ENCODE data around the gene ADH1A. TPM values are rescaled to one million over a fixed set of nuclear protein-coding genes. Genes with fewer than 3 reads are reported as not detected.

Gene ADH1A
- total RNA-seq, 1 experiment from 2014 or later: not detected

DNA sequence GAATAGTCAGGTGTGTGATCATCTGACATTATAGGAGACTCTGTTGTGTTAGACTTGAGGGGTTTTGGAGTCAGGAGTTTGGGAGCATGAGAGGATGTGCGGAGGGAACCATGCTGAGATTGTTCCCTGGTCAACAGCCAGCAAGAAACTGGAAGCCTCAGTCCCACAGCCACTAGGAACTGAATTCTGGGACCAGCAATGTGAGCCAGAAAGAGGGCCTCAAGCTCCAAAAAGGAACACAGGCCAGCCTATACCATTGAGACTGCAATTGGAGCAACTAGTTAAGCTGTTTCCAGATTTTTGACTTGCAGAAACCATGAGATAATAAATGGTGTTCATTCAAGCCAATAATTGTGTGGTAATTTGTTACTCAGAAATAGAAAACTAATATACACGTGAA, 39.1 kb upstream of the ADH1A start:
- Histone ChIP-seq H3K4me2 (ENCODE audit: insufficient read depth, insufficient read length, low read length) (no peak overlapping the region), H3K79me1 (ENCODE audit: insufficient read depth, low read depth, low read length, poor library complexity, severe bottlenecking) (no peaks in the 10 kb centered on the region), H3K4ac (ENCODE audit: low read depth, low read length) (no peak overlapping the region), H3T11ph (ENCODE audit: low read length) (no peak overlapping the region), H2AK5ac (ENCODE audit: insufficient read length, low read length) (no peak overlapping the region), H3K9me3 (ENCODE audit: control insufficient read depth, low read depth, low read length) (no peaks in the 10 kb centered on the region), H4K8ac (replicated peaks; ENCODE audit: insufficient read length, low read depth, low read length) (no peak overlapping the region), H2BK12ac (ENCODE audit: insufficient read length, low read depth, low read length) (no peak overlapping the region), H3K27ac (ENCODE audit: insufficient read length, low read depth, low read length) (no peak overlapping the region), H2BK5ac (ENCODE audit: insufficient read length, low read length) (no peak overlapping the region), H3K18ac (ENCODE audit: insufficient read length, low read depth, low read length) (no peak overlapping the region), H3K23me2 (ENCODE audit: insufficient read length, low read depth, low read length, poor library complexity, severe bottlenecking) (no peaks in the 10 kb centered on the region), H3K27me3 (ENCODE audit: insufficient read depth, low read length) (no peaks in the 10 kb centered on the region), H4K20me1 (ENCODE audit: control insufficient read depth, insufficient read depth, insufficient read length) (no peaks in the 10 kb centered on the region), H4K5ac (ENCODE audit: insufficient read length, low read depth, low read length) (no peak overlapping the region), H3K23ac (ENCODE audit: insufficient read length, low read depth, low read length) (no peak overlapping the region), H3K14ac (ENCODE audit: insufficient read depth, low read length) (no peak overlapping the region), H2BK120ac (ENCODE audit: low read depth, low read length, poor library complexity, severe bottlenecking) (no peak overlapping the region), H3K9ac (ENCODE audit: extremely low read depth, insufficient read length, low read length) (no peak overlapping the region), H2BK20ac (ENCODE audit: low read depth, low read length, poor library complexity, severe bottlenecking) (no peak overlapping the region), H2AFZ (ENCODE audit: low read length) (no peak overlapping the region), H3K79me2 (ENCODE audit: insufficient read depth, low read length) (no peaks in the 10 kb centered on the region), H2BK15ac (ENCODE audit: low read depth, low read length) (no peak overlapping the region), H3K56ac (ENCODE audit: insufficient read length, low read depth, low read length) (no peak overlapping the region), H4K91ac (ENCODE audit: insufficient read length, low read depth, low read length) (no peak overlapping the region), H3K4me1 (ENCODE audit: insufficient read depth, low read length) (no peaks in the 10 kb centered on the region)
- Mint-ChIP-seq H3K4me1 (peaks cover 0 to 3% of the 10 kb centered on the region in 2 experiments; a peak in 1 of 4 replicates), H3K36me3 (ENCODE audit: insufficient read depth in 1 of 3, low read depth in 3 of 3) (peaks cover 0 to 11% (median 3%) of the 10 kb centered on the region in 3 experiments; a peak in 6 of 7 replicates), H3K27ac (no peak overlapping the region), H3K4me3 (no peak overlapping the region), H3K9me3 (peaks cover 16 to 18% of the 10 kb centered on the region in 2 experiments), H3K27me3 (ENCODE audit: low read depth) (no peaks in the 10 kb centered on the region; the same call in 1 of the 2 replicates)
- WGBS (ENCODE audit: extremely low coverage, insufficient read length, low lambda C conversion rate): no CpG with 5 or more reads among the region's 2 CpGs
- DNase-seq: no peak
- TF ChIP-seq, protein P1, sequence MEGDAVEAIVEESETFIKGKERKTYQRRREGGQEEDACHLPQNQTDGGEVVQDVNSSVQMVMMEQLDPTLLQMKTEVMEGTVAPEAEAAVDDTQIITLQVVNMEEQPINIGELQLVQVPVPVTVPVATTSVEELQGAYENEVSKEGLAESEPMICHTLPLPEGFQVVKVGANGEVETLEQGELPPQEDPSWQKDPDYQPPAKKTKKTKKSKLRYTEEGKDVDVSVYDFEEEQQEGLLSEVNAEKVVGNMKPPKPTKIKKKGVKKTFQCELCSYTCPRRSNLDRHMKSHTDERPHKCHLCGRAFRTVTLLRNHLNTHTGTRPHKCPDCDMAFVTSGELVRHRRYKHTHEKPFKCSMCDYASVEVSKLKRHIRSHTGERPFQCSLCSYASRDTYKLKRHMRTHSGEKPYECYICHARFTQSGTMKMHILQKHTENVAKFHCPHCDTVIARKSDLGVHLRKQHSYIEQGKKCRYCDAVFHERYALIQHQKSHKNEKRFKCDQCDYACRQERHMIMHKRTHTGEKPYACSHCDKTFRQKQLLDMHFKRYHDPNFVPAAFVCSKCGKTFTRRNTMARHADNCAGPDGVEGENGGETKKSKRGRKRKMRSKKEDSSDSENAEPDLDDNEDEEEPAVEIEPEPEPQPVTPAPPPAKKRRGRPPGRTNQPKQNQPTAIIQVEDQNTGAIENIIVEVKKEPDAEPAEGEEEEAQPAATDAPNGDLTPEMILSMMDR (conservative IDR thresholded peaks at IDR 0.05): no peak
